ENCODE results near the gene CLDN5.

The CLDN5 gene

GRCh38 chr22:19498154-19498865 is 25.9 kb downstream of the CLDN5 start:
- TF ChIP-seq FOXP2 (optimal IDR thresholded peaks at IDR 0.05; ENCODE audit: borderline replicate concordance, extremely low read depth, extremely low read length, insufficient read depth) (no peak), REST (IDR thresholded peaks at IDR 0.05; ENCODE audit: insufficient read depth in 1 of 2, low read depth in 2 of 2, low read length in 2 of 2) (no peak), TAF1 (IDR thresholded peaks at IDR 0.05; ENCODE audit: borderline replicate concordance, insufficient read depth, low read length) (no peak), POLR2AphosphoS5 (IDR thresholded peaks at IDR 0.05; ENCODE audit: low read depth, low read length) (no peak)

- TF ChIP-seq REST (IDR thresholded peaks at IDR 0.05; ENCODE audit: insufficient read depth in 1 of 2, low read depth in 2 of 2, low read length in 2 of 2): no peak
- no peak for TF ChIP-seq TAF1 (IDR thresholded peaks at IDR 0.05; ENCODE audit: borderline replicate concordance, insufficient read depth, low read length)
- no peak for TF ChIP-seq POLR2AphosphoS5 (IDR thresholded peaks at IDR 0.05; ENCODE audit: low read depth, low read length)
- peak; percentile 95 for TF ChIP-seq FOXP2 (optimal IDR thresholded peaks at IDR 0.05; ENCODE audit: borderline replicate concordance, extremely low read depth, extremely low read length, insufficient read depth)
- no peak for TF ChIP-seq SIN3A (IDR thresholded peaks at IDR 0.05; ENCODE audit: borderline replicate concordance, insufficient read depth, low read length)
These were observed 27.0 kb downstream of the CLDN5 start for GRCh38 chr22:19497245-19497644.

GRCh38 chr22:19496324-19496630 is 27.9 kb downstream of the CLDN5 start:
- TF ChIP-seq TAF1 (IDR thresholded peaks at IDR 0.05; ENCODE audit: borderline replicate concordance, insufficient read depth, low read length): no peak
- no peak for TF ChIP-seq SIN3A (IDR thresholded peaks at IDR 0.05; ENCODE audit: borderline replicate concordance, insufficient read depth, low read length)
- TF ChIP-seq REST (IDR thresholded peaks at IDR 0.05; ENCODE audit: insufficient read depth in 1 of 2, low read depth in 2 of 2, low read length in 2 of 2): no peak
- TF ChIP-seq FOXP2 (optimal IDR thresholded peaks at IDR 0.05; ENCODE audit: borderline replicate concordance, extremely low read depth, extremely low read length, insufficient read depth): no peak
- TF ChIP-seq POLR2AphosphoS5 (IDR thresholded peaks at IDR 0.05; ENCODE audit: low read depth, low read length): no peak

- TF ChIP-seq POLR2AphosphoS5 (IDR thresholded peaks at IDR 0.05; ENCODE audit: low read depth, low read length) (no peak), REST (IDR thresholded peaks at IDR 0.05; ENCODE audit: insufficient read depth in 1 of 2, low read depth in 2 of 2, low read length in 2 of 2) (no peak), SIN3A (IDR thresholded peaks at IDR 0.05; ENCODE audit: borderline replicate concordance, insufficient read depth, low read length) (no peak), FOXP2 (optimal IDR thresholded peaks at IDR 0.05; ENCODE audit: borderline replicate concordance, extremely low read depth, extremely low read length, insufficient read depth) (no peak), TAF1 (IDR thresholded peaks at IDR 0.05; ENCODE audit: borderline replicate concordance, insufficient read depth, low read length) (no peak)
These were observed 28.5 kb downstream of the CLDN5 start for GRCh38 chr22:19495562-19496323.
